Activated T-cell treated with anti-CD3 and anti-CD28 coated beads for 4 hours (primary cell): ENCODE data around the gene DCANP1.

Source experiments
- DNase-seq: peaks from one replicate; pipeline ENCODE4 v3.0.0-alpha.2; 2020

Gene DCANP1

DNA sequence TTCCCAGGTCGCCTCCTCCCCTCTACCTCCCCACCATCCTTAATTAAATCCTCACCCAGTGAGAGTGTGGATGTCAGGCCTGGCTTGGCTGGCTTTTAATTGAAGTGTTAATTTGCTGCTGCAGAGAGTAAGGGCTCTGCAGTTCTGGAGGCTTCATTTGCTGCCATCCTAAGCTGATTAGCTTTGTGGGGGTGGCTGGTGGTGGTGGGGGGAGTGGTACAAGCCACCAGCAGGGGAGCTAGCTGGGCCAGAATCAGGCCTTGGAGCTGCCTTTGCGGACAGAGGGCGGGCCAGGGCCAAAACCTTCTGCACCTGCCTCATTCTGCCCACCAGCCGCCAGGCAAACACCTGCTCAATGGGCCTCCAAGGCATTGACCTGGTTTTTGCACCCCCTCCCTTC lies 31.8 kb upstream of the DCANP1 start:
- no peak for DNase-seq

DNA sequence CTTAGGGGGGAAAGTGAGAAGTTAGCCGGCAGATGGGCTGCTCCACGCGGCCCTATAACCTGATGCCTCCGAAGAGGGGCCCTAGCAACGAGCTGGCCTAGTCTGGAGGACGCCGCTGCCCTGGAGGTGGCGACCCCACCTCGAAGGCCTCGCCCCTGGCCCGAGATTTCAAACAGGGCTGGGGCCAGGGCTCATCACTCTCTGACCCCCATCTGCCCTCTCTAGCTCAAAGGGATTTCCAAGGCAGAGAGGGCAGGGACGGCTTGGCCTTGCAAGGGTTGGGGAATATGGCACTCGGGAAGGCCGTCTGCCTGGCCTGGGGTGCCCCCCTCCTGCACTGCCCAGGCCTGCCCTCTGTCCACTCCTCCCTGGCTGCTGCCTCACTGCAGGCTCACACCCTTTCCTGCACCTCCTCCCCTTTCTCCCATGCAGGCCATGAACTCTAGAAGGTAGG lies 30.5 kb upstream of the DCANP1 start:
- no peak for DNase-seq

DNA sequence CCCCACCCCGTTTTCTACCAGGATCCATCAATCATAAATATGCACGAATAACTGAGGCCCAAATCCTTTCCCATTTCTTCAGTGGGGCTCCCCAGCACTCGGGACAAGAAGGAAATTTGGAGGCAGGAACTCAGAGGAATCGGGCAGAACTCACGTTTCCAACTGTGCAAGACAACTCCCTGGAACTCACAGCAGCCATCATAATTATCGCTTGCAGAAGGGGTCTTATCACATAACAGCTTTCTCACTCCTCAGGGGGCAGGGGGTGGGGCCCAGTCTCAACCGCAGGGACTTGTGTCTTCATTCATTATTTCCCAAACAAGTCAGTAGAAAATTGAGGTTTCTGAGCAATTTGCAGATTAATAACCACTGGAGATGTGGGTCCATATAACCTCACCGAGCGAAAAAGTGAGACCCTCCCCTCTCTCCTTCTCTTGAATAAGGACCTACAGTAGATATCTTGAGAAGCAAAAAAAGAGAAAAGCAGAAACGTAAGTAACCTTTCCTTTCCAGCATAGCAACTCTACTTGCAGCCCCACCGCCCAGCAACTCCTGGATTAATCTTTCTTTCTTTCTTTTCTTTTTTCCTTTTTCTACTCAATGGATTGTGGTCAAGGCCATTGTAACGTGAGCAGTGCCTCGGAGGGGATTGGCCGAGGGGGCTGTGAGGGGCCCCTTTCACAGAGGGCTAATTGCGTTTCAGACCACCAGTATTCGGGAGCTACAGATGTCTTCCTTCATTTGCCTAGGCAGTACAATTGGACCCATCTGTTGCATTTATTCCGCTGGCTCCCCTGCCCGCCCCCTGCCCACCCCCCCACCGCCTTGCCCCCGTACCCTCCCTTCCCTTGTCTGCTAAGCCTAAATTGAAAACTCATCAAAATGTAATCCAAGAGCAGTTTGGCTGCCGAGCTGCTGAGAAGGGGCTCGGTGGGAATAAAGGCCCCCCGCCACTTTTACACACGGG lies 29.8 kb upstream of the DCANP1 start:
- DNase-seq, result no peak

- no peak for DNase-seq
Observed at GRCh38 chr5:135473956-135474670, 27.0 kb upstream of the DCANP1 start.

DNA sequence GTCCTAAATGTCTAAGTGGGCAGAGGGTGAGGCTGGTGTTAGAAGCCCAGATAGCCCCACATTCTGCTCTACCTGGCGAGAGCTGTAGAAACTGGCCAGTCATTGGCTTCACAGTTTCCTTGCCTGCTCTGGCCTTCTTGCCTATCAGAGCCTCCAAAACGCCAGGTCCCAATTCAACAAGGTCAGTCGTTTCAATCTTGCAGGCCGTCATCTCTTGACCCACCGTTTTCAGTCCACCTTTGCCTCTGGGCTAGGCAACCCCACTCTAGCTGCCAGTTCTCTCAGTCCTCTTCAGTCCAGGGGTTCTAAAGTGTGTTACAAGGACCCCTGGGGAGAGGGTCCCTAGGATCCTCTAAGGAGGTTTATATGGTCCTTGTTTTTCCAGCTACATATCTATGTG lies 25.0 kb upstream of the DCANP1 start:
- no peak for DNase-seq

DNA sequence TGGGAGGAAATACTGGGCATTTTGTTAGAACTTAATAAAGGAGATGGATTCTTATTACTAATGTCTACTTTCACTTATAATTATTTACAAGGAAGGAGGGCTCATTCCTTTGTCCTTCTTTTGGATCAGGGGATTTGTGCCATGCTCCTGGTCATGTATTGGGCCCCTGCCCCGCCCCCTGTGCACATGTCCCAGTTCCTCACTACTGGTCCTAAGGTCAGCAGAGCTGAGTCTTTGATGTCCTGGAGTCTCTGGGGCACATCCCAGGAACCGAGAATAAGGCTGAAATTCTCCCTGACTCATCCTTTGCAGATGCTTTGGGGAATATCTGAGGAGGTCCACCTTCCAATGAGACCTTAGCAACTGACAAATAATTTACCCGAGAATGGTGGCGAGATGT lies 24.6 kb upstream of the DCANP1 start:
- DNase-seq, result no peak

DNA sequence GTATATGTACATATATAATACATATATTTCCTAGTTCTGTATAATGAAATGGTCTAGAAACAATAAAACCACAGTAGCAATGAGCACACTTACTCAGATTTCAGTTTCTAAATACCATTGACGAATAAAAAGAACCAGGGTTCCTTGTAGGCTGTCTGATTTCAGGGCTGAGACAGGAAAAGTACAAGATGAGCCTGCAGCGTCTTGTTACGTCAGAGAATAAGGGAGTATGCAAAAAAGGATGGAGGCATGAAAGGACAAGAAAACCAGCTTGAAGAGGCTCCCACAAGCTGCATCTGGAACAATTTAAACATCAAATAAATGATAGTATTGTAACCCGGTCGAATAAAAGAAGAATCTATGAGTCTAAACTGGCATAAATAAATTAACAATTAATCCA lies 22.8 kb upstream of the DCANP1 start:
- DNase-seq, result no peak

GRCh38 chr5:135468541-135468940 lies 21.4 kb upstream of the DCANP1 start:
- no peak for DNase-seq

DNA sequence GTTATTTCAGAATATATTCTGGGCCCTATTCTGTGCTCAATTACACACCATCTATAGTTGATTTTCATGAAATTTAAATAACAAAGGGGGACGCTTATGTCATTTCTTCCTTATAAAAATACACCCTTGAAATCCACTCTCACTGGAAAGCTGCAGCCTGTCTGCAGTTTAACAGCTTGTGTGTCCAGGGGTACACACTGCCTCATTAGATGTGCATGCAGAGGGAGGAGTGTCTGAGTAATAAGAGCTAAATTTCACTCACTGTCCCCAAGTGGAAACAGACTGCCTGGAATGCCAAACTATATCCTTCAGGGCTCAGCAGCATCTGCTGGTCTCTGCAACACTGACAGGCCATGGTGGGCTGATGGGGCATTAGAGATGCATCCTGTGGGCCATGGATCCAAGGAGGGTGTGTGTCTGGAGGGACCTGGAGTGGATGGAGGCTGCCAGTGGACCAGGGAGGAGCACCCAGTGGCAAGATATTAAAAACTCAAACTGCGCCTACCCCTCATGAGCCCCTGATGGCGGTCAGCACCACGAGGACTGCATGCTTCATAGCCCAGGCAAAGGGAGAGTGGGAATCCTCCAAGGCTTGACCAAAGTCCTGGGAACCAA lies 20.8 kb upstream of the DCANP1 start:
- DNase-seq, result no peak

- DNase-seq, result no peak
Observed at GRCh38 chr5:135467051-135467625, 20.0 kb upstream of the DCANP1 start.

DNA sequence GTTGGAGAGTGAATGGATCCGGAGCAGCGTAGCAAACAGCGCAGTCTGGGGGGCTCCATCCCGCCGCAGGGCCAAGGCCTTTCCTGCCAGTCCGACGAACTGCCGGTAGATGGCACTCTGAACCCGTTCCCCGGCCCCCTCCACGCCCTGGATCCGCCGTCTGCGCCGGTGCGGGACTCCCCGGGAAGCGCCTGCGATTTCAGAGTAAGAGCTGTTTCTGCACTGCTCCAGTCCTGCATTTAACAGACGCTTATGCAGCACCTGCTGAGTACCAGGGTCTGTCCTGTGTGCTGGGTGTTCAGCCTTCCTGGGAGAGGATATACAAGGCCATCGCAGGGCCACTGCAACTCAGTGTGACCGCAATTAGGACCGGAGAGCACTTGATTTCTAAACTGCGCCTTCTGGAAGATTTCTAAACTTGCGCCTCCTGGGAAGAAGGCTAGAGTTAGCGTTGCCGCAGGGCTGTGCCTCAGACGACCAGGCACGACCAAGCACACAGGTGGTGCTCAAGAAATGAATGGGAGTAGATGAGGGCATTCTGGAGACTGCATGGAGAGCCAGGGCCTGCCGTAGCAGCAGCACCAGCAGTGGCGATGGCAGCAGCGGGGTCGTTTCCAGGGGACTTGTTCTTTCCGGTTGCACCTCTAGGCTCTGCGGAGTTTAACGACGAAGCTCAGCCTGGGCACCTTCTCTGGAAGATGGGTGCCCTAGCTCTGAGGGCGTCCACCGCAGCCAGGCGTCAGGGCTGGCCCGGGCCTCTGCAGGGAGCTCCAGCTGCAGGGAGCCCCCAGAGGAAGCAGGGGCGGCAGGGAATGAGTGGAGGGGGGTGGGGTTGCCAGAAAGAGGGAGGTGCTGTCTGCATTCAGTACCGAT lies 19.3 kb upstream of the DCANP1 start:
- DNase-seq, result peak; percentile 53

DNA sequence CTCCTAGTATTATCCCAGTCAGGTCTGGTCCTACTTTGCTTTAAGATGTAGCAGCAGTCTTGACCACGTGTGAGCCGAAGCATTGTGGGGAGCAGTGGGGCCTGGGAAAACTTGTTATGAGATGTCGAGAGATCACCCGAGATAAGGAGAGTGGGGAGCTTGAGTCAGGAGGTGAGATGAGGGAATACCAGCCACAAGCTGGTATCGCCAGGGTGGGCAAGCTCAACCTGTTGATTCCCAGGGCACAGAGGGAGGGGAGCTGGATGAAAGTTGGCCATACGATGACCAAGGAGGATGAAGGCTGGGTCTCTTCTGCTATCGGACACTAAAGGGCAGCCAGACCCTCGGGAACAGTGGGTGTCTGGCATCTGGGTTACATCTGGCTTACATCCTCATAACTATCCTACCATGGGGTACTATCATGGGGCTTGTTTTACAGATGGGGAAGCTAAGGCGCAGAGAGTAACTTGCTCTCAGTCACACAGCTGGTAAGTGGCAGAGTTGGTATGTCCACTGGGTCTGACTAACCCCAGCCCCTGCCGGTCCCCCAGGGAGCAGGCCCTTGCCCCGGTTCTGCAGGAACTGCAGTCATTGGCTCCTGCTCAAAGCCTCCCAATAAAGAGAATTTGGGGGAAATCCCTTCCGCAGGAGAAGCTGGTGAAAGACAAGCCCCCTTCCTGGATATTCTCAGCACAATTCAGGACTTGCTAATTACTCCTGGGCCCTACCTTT lies 18.4 kb upstream of the DCANP1 start:
- no peak for DNase-seq

DNA sequence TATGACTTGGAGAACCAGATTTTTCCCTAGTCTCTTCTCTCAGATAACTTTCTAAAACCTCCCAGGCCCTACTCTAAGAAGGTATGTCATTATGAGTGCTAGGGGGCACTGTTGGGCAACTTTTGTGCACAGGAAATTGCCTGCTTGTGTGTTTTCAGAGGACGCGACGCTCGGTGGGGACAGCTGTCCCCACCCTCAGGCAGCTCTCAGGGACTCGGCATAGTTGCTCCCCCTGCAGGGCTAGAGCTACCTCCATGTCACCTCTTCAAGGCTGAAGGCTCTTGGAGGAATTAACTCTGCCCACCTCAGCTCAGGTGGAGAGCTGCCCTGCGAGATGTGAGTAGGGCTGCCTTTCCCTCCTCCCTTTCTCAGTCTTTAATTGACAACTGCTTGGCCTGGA lies 15.2 kb upstream of the DCANP1 start:
- peak; percentile 19 for DNase-seq

DNA sequence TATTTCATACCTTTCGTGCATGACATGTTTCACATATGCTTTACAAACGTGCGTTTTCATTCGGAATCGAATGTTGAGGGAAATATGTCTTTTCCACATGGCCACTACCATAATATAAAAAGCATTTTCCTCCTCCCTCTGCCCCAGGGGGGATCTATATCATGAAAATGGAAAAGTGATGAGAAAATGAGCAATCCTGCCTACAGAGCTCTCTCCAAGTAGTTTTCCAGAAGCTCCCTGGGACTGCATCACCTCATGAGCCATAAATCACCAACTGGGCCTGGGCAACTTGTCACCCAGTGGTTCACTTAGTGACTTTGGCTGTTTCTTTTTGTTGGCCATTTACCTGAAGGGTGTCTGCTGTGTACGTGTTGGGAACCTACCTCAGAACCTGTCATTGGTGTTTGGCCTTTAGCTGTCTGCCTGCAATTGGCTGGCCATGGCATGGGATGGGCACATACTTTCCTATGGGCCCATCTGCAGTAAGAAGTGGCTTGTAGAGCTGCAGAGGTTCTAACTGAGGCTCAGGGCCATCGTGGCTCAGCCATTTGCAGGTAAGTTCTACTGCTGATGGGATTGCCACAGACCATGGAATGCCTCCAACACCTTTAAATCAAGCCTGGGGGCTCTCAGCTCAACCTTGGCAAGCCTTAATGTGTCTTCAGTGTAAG lies 14.5 kb upstream of the DCANP1 start:
- no peak for DNase-seq

- DNase-seq, result no peak
Observed at GRCh38 chr5:135460246-135461033, 13.3 kb upstream of the DCANP1 start.

GRCh38 chr5:135458921-135459331 lies 11.8 kb upstream of the DCANP1 start:
- DNase-seq, result no peak

DNA sequence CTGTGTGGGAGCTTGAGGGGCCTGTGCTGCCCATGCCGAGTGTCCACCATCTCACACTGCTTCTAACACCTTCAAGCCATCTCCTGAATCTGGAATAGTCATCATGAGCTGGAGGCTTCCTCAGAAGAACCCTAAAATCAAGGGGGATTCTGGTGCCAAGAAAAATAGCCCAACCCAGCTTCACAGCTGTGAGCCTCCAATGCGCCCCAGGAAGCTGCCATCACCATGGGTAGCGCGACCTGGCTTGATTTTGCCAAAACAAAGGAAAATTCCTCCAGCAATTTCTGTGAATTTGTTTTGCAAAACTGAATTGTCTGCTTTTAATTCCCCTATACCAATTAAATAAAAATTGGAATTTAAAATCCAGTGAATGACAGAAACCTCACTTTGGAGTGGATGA lies 11.2 kb upstream of the DCANP1 start:
- DNase-seq, result no peak

DNA sequence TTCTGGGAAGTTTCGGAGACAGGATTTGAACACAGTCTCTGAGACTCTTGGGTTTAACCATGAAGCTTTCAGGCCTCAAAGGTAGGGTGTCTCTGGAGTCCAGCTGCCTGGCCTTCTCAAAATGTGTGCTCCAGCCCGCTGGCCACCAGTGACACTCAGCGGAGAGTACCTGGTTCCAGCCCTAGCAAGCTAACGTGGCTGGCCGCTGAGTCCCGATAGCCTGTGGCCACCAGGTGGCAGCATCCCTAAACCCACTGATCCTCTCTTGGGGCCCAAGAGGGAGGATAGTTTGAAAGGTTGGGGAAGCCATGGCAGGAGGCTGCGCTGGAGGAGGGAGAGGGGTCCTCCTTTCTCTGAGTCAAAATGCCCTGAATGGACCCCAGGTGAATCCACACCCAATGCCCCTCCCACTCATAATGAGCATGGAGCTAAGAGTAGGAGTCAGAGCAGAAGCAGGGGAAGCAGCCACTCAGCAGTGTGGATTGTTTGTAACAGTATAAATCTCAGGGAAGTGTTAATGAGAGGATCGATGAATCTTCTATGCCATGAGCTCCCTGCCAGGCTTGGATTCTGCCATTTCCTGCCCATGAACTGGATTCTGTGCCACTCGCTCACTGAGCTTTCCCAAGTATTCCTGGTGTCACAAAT lies 10.4 kb upstream of the DCANP1 start:
- DNase-seq, result peak; percentile 36
